ENCODE results near the gene CANT1.
"Not testable (repeated sequence)": the region's sequence is repeated elsewhere in the genome, so short reads cannot be mapped to it uniquely, and the experiment has no call there.

Gene CANT1

GRCh38 chr17:79023886-79024771 is 14.6 kb upstream of the CANT1 start, which contains the start of gene C1QTNF1:
Gene C1QTNF1, plus strand, starts transcription at chr17:79024169. Its CDS starts 19,800 bp downstream, at chr17:79043969.
- Mint-ChIP-seq H3K27ac (peak within 1 kb of the TSS; percentile 88 to 89), H3K27me3 (peaks cover 77% of the 10 kb centered on the region), H3K4me1 (peaks cover 20% of the 10 kb centered on the region), H3K4me3 (peak within 1 kb of the TSS; percentile 86 to 92), H3K9me3 (no peaks in the 10 kb centered on the region)
- ATAC-seq (peak; percentile 86), DNase-seq (peak; percentile 42 to 50)

GRCh38 chr17:79023180-79023705 is 13.7 kb upstream of the CANT1 start:
- Mint-ChIP-seq H3K9me3 (no peaks in the 10 kb centered on the region), H3K4me3 (peak overlapping the region; percentile 51 to 92), H3K27me3 (peaks cover 68% of the 10 kb centered on the region), H3K27ac (no peak overlapping the region), H3K4me1 (peaks cover 20% of the 10 kb centered on the region)
- no peak for ATAC-seq
- no peak for DNase-seq

GRCh38 chr17:79022507-79022991 is 13.0 kb upstream of the CANT1 start:
- Mint-ChIP-seq H3K27ac (no peak overlapping the region), H3K27me3 (peaks cover 61% of the 10 kb centered on the region), H3K9me3 (no peaks in the 10 kb centered on the region), H3K4me1 (peaks cover 20% of the 10 kb centered on the region), H3K4me3 (no peak overlapping the region)
- ATAC-seq = no peak
- no peak for DNase-seq

GRCh38 chr17:79021929-79022328 is 12.4 kb upstream of the CANT1 start:
- Mint-ChIP-seq H3K4me1 (peaks cover 20% of the 10 kb centered on the region), H3K27me3 (peaks cover 55% of the 10 kb centered on the region)
- ATAC-seq, DNase-seq, H3K9me3 Mint-ChIP-seq, H3K27ac Mint-ChIP-seq, H3K4me3 Mint-ChIP-seq: not testable (repeated sequence)

GRCh38 chr17:79020631-79021301 is 11.2 kb upstream of the CANT1 start:
- ATAC-seq (no peak), DNase-seq (no peak)
- H3K27me3 Mint-ChIP-seq = peaks cover 46% of the 10 kb centered on the region
- H3K27ac Mint-ChIP-seq = no peak overlapping the region
- H3K4me1 Mint-ChIP-seq = peaks cover 20% of the 10 kb centered on the region
- no peaks in the 10 kb centered on the region for H3K9me3 Mint-ChIP-seq
- no peak overlapping the region for H3K4me3 Mint-ChIP-seq

- Mint-ChIP-seq H3K9me3 (no peaks in the 10 kb centered on the region), H3K4me1 (peaks cover 16% of the 10 kb centered on the region), H3K27me3 (peaks cover 38% of the 10 kb centered on the region), H3K4me3 (no peak overlapping the region), H3K27ac (no peak overlapping the region)
- peak; percentile 72 for ATAC-seq
- peak; percentile 35 to 54 for DNase-seq
Observed at GRCh38 chr17:79019632-79020584, 10.3 kb upstream of the CANT1 start.

GRCh38 chr17:79019261-79019631 is 9.7 kb upstream of the CANT1 start:
- no peak for DNase-seq
- peaks cover 0 to under 1% of the 10 kb centered on the region in 2 donors for H3K9me3 Mint-ChIP-seq
- H3K27ac Mint-ChIP-seq = no peak overlapping the region
- peaks cover 31% of the 10 kb centered on the region for H3K27me3 Mint-ChIP-seq
- H3K4me3 Mint-ChIP-seq = no peak overlapping the region
- H3K4me1 Mint-ChIP-seq = peaks cover 9% of the 10 kb centered on the region
- ATAC-seq = no peak

- Mint-ChIP-seq H3K27me3 (peaks cover 22% of the 10 kb centered on the region), H3K27ac (no peak overlapping the region), H3K4me3 (no peak overlapping the region), H3K4me1 (no peaks in the 10 kb centered on the region), H3K9me3 (peaks cover 0 to 5% of the 10 kb centered on the region in 2 donors)
- DNase-seq (no peak), ATAC-seq (no peak)
Observed at GRCh38 chr17:79018370-79018695, 8.8 kb upstream of the CANT1 start.

GRCh38 chr17:79017546-79018369 is 8.2 kb upstream of the CANT1 start:
- no peak overlapping the region for H3K4me3 Mint-ChIP-seq
- DNase-seq (no peak), ATAC-seq (no peak)
- peaks cover 0 to 5% of the 10 kb centered on the region in 2 donors for H3K9me3 Mint-ChIP-seq
- peaks cover 16% of the 10 kb centered on the region for H3K27me3 Mint-ChIP-seq
- no peak overlapping the region for H3K27ac Mint-ChIP-seq
- no peaks in the 10 kb centered on the region for H3K4me1 Mint-ChIP-seq

GRCh38 chr17:79014158-79014758 is 4.7 kb upstream of the CANT1 start:
- H3K9me3 Mint-ChIP-seq = peaks cover 0 to 5% of the 10 kb centered on the region in 2 donors
- H3K27me3 Mint-ChIP-seq = no peaks in the 10 kb centered on the region
- no peak overlapping the region for H3K27ac Mint-ChIP-seq
- no peak overlapping the region for H3K4me3 Mint-ChIP-seq
- peaks cover 12% of the 10 kb centered on the region for H3K4me1 Mint-ChIP-seq
- no peak for ATAC-seq
- no peak for DNase-seq

- H3K27me3 Mint-ChIP-seq = no peaks in the 10 kb centered on the region
- ATAC-seq = no peak
- H3K4me3 Mint-ChIP-seq = no peak overlapping the region
- no peak for DNase-seq
- H3K27ac Mint-ChIP-seq = no peak overlapping the region
- peaks cover 0 to 5% of the 10 kb centered on the region in 2 donors for H3K9me3 Mint-ChIP-seq
- H3K4me1 Mint-ChIP-seq = peaks cover 26% of the 10 kb centered on the region
Observed at GRCh38 chr17:79012563-79013134, 3.1 kb upstream of the CANT1 start.

- Mint-ChIP-seq H3K4me1 (peaks cover 36% of the 10 kb centered on the region), H3K27ac (no peak overlapping the region), H3K4me3 (no peak overlapping the region), H3K27me3 (no peaks in the 10 kb centered on the region), H3K9me3 (peaks cover 0 to 5% of the 10 kb centered on the region in 2 donors)
- no peak for ATAC-seq
- no peak for DNase-seq
Observed at GRCh38 chr17:79011451-79012147, 2.0 kb upstream of the CANT1 start.

GRCh38 chr17:79010304-79010646 is 711 bp upstream of the CANT1 start:
- H3K9me3 Mint-ChIP-seq = peaks cover 0 to 5% of the 10 kb centered on the region in 2 donors
- no peaks in the 10 kb centered on the region for H3K27me3 Mint-ChIP-seq
- H3K4me3 Mint-ChIP-seq = peak overlapping the region; percentile 87 to 96
- H3K27ac Mint-ChIP-seq = peak overlapping the region; percentile 89 to 97
- DNase-seq (no peak), ATAC-seq (no peak)
- peaks cover 50% of the 10 kb centered on the region for H3K4me1 Mint-ChIP-seq

All from stimulated activated naive CD8-positive, alpha-beta T cell treated with anti-CD3 and anti-CD28 coated beads, Interleukin-15, amount 100 ng/mL, for 72 hours (primary cell).